GM13976 (cell line): Measurements from ENCODE around the gene ALK.

Source experiments
- DNase-seq: peaks from one replicate; pipeline ENCODE4 v3.0.0; 2012; ENCODE audit warnings: low spot score
- in situ Hi-C: fragments of 300-500 bp; cut with MboI; formaldehyde crosslinking; loops from one replicate; pipeline ENCODE4 v1.12.0; 2022; ENCODE audit warnings: low sequenced_read_pairs, mixed read lengths, inconsistent platforms; ENCODE audit not compliant: unreplicated experiment
- TF ChIP-seq, protein P1 (sequence below): IDR thresholded peaks from 2 replicates; pipeline ENCODE4 v1.5.1; 2012; ENCODE audit warnings: borderline replicate concordance, mild to moderate bottlenecking; ENCODE audit not compliant: insufficient read depth; ENCODE audit errors: extremely low read depth, missing control alignments, control extremely low read depth

The ALK gene

GRCh38 chr2:29394311-29394980 lies 526.9 kb downstream of the ALK start:
- TF ChIP-seq, protein P1, sequence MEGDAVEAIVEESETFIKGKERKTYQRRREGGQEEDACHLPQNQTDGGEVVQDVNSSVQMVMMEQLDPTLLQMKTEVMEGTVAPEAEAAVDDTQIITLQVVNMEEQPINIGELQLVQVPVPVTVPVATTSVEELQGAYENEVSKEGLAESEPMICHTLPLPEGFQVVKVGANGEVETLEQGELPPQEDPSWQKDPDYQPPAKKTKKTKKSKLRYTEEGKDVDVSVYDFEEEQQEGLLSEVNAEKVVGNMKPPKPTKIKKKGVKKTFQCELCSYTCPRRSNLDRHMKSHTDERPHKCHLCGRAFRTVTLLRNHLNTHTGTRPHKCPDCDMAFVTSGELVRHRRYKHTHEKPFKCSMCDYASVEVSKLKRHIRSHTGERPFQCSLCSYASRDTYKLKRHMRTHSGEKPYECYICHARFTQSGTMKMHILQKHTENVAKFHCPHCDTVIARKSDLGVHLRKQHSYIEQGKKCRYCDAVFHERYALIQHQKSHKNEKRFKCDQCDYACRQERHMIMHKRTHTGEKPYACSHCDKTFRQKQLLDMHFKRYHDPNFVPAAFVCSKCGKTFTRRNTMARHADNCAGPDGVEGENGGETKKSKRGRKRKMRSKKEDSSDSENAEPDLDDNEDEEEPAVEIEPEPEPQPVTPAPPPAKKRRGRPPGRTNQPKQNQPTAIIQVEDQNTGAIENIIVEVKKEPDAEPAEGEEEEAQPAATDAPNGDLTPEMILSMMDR: no peak
- in situ Hi-C loops: no loop called here
- no peak for DNase-seq

DNA sequence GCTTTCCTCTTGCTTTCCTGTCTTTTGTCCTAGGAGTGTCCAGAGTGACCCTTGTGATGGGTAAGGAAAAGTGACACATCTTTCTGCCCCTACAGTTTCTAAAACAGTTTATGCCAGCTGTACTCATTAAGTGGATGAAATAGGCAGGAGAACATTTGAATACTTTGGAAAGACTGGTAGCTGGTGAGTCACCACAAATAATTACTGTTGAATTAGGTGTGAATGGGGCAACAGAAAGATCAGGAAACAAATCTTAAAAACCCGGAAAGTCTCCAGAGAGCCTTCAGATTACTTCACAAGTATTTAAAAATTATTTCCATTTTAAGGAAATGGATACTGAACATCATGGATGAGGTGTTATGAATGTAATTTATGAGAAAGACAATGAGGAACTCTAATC lies 527.7 kb downstream of the ALK start:
- TF ChIP-seq, protein P1: no peak
- no peak for DNase-seq
- in situ Hi-C loops: no loop called here

GRCh38 chr2:29392774-29393173 lies 528.6 kb downstream of the ALK start:
- no peak for DNase-seq
- in situ Hi-C loops: no loop called here
- TF ChIP-seq, protein P1: no peak

DNA sequence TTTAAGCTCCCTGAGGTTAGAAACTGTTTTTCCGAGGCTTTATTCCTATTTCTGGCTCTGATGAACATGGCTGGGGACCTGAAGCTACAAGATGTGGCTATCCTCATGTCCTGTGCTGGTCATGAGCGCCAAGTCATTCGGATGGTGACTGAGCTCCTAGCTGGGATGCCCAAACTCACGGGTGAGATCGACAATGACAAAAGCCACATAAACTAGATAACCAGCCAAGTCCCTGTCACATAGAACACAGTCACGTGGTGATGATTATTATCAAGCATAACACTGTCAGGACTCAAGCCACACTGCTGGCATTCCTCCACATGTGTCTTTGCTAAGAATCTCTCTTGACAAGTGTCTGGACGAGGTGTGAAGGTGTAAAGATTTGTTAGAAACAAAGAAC lies 531.2 kb downstream of the ALK start:
- DNase-seq: no peak
- TF ChIP-seq, protein P1: no peak
- in situ Hi-C loops: no loop called here

- TF ChIP-seq, protein P1: no peak
- in situ Hi-C loops: no loop called here
- DNase-seq: no peak
These were observed 531.7 kb downstream of the ALK start for GRCh38 chr2:29389686-29390085.

GRCh38 chr2:29388071-29388470 lies 533.3 kb downstream of the ALK start:
- in situ Hi-C loops: no loop called here
- no peak for DNase-seq
- TF ChIP-seq, protein P1: no peak
